ENCODE measurements around the gene ABCA13. TPM values are rescaled to one million over a fixed set of nuclear protein-coding genes. Genes with fewer than 3 reads are reported as not detected.

ABCA13 gene
- polyA plus RNA-seq, 3 donors = 0.10 to 0.41 (median 0.37) TPM

DNA sequence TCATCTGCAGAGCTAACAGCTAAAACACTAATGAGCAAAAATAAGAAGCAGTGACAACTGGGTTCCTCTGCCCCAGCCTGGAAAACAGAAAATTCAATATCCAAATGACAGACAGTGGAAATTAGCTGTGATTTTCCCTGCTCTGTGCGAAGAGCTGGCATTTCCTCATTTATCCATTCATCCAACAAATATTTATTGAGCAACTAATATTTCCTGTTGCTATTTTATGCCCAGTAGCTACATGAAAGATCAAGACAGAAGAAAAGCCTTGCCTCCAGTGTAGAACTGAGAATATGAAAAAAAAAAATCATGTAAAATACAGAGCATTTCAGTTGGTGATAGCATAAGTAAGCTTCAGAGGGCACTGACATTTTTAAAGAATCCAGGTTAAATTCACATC lies 140.9 kb downstream of the ABCA13 start:
- Histone ChIP-seq H3K4me3 (replicated peaks in 1 of 3; ENCODE audit: low read depth in 2 of 3, low read length in 3 of 3) (no peak overlapping the region), H3K4me2 (replicated peaks; ENCODE audit: extremely low read depth, low read length, poor library complexity, severe bottlenecking) (no peak overlapping the region), H3K27me3 (ENCODE audit: control insufficient read depth in 2 of 2, insufficient read depth in 2 of 2, low read length in 2 of 2) (no peaks in the 10 kb centered on the region), H3K79me2 (ENCODE audit: insufficient read depth, low read length) (no peaks in the 10 kb centered on the region), H3K9me3 (replicated peaks in 1 of 2; ENCODE audit: control insufficient read depth in 1 of 2, insufficient read depth in 1 of 2, low read length in 2 of 2) (no peaks in the 10 kb centered on the region), H3K4me1 (ENCODE audit: control insufficient read depth in 1 of 2, insufficient read depth in 2 of 2, low read length in 2 of 2) (no peaks in the 10 kb centered on the region), H3K36me3 (replicated peaks in 1 of 2; ENCODE audit: control insufficient read depth in 1 of 2, insufficient read depth in 2 of 2, low read length in 2 of 2) (no peaks in the 10 kb centered on the region), H3K9ac (ENCODE audit: insufficient read depth, low read length, poor library complexity, severe bottlenecking) (no peak overlapping the region), H3K27ac (ENCODE audit: low read depth in 1 of 2, low read length in 2 of 2) (no peak overlapping the region), H4K20me1 (ENCODE audit: insufficient read depth, low read length) (no peaks in the 10 kb centered on the region), H2AFZ (ENCODE audit: insufficient read depth, low read depth, low read length, poor library complexity, severe bottlenecking) (no peak overlapping the region)
- H3K4me3 Mint-ChIP-seq = no peak overlapping the region
- no peaks in the 10 kb centered on the region for H3K4me1 Mint-ChIP-seq
- no CpG with 5 or more reads among the region's 1 CpG for WGBS (ENCODE audit: insufficient coverage)
- intact Hi-C loops (cut with micrococcal nuclease) = no loop called here
- no peak for DNase-seq
- TF ChIP-seq, protein P1, sequence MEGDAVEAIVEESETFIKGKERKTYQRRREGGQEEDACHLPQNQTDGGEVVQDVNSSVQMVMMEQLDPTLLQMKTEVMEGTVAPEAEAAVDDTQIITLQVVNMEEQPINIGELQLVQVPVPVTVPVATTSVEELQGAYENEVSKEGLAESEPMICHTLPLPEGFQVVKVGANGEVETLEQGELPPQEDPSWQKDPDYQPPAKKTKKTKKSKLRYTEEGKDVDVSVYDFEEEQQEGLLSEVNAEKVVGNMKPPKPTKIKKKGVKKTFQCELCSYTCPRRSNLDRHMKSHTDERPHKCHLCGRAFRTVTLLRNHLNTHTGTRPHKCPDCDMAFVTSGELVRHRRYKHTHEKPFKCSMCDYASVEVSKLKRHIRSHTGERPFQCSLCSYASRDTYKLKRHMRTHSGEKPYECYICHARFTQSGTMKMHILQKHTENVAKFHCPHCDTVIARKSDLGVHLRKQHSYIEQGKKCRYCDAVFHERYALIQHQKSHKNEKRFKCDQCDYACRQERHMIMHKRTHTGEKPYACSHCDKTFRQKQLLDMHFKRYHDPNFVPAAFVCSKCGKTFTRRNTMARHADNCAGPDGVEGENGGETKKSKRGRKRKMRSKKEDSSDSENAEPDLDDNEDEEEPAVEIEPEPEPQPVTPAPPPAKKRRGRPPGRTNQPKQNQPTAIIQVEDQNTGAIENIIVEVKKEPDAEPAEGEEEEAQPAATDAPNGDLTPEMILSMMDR (IDR thresholded peaks at IDR 0.05) = no peak
- peaks cover 0 to 2% (median 1%) of the 10 kb centered on the region in 3 donors for H3K27me3 Mint-ChIP-seq (ENCODE audit: low read depth in 3 of 3)
- H3K9me3 Mint-ChIP-seq = no peaks in the 10 kb centered on the region
- no peaks in the 10 kb centered on the region for H3K36me3 Mint-ChIP-seq
- H3K27ac Mint-ChIP-seq = no peak overlapping the region

DNA sequence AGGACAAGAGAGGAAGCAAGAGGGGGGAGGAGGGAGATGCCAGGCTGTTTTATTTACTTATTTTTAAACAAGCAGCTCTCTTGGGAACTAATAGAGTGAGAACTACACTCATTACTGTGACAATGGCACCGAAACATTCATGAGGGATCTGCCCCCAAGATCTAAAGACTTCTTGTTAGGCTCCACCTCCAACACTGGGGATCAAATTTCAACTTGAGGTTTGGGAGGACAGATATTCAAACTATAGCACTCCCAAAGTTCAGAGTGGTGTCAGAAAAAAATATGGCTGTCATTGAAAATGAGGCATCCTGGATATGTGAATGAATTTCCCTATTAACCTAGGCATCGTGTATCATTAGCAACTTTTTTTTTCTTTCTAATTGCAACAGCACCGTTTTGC lies 145.5 kb downstream of the ABCA13 start:
- DNase-seq = no peak
- Histone ChIP-seq H3K79me2 (ENCODE audit: insufficient read depth, low read length) (no peaks in the 10 kb centered on the region), H4K20me1 (ENCODE audit: insufficient read depth, low read length) (no peaks in the 10 kb centered on the region), H3K9me3 (replicated peaks in 1 of 2; ENCODE audit: control insufficient read depth in 1 of 2, insufficient read depth in 1 of 2, low read length in 2 of 2) (no peaks in the 10 kb centered on the region), H3K27me3 (ENCODE audit: control insufficient read depth in 2 of 2, insufficient read depth in 2 of 2, low read length in 2 of 2) (no peaks in the 10 kb centered on the region), H3K36me3 (replicated peaks in 1 of 2; ENCODE audit: control insufficient read depth in 1 of 2, insufficient read depth in 2 of 2, low read length in 2 of 2) (no peaks in the 10 kb centered on the region), H2AFZ (ENCODE audit: insufficient read depth, low read depth, low read length, poor library complexity, severe bottlenecking) (no peak overlapping the region), H3K27ac (ENCODE audit: low read depth in 1 of 2, low read length in 2 of 2) (no peak overlapping the region), H3K9ac (ENCODE audit: insufficient read depth, low read length, poor library complexity, severe bottlenecking) (no peak overlapping the region), H3K4me3 (replicated peaks in 1 of 3; ENCODE audit: low read depth in 2 of 3, low read length in 3 of 3) (no peak overlapping the region), H3K4me2 (replicated peaks; ENCODE audit: extremely low read depth, low read length, poor library complexity, severe bottlenecking) (no peak overlapping the region), H3K4me1 (ENCODE audit: control insufficient read depth in 1 of 2, insufficient read depth in 2 of 2, low read length in 2 of 2) (no peaks in the 10 kb centered on the region)
- Mint-ChIP-seq H3K27me3 (ENCODE audit: low read depth in 3 of 3) (peaks cover 0 to 3% (median 1%) of the 10 kb centered on the region in 3 donors), H3K27ac (peak overlapping the region in 1 of 7 donors; percentile 52), H3K4me3 (no peak overlapping the region), H3K4me1 (no peaks in the 10 kb centered on the region), H3K36me3 (peaks cover 0 to 1% of the 10 kb centered on the region in 2 donors), H3K9me3 (peaks cover 0 to 2% (median 0%) of the 10 kb centered on the region in 7 donors)
- TF ChIP-seq, protein P1 (IDR thresholded peaks at IDR 0.05) = no peak
- WGBS (ENCODE audit: insufficient coverage) = 80% methylated on average over 1 of the region's 3 CpGs
- intact Hi-C loops (cut with micrococcal nuclease) = no loop called here
